Epidermal melanocyte (primary cell): ENCODE results near the gene COX7A1.
"Not testable (repeated sequence)": the region's sequence is repeated elsewhere in the genome, so short reads cannot be mapped to it uniquely, and the experiment has no call there.

Source experiments
- DNase-seq: peaks from one replicate; pipeline ENCODE4 v3.0.0; 2011; ENCODE audit warnings: low spot score; ENCODE audit not compliant: insufficient read length

Gene COX7A1

DNA sequence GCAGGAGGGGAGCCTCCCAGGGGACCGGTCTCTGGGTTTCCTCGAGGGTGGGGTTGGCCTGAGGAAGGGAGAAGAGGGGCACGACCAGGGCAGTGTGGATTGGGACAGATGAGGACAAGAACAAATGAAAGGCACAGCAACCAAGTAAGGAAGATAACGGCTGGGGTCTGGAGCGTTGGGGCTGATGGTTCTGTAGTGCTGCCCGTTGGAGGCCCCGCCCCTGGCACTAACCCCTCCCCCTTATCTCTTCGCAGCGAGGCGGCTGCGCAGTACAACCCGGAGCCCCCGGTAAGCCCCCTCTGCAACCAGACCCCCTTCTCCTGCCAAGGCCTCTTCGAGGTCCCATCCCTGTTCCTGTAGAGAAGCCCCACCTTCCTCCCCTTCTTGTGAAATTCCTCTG, 10.2 kb downstream of the COX7A1 start:
- no peak for DNase-seq

DNA sequence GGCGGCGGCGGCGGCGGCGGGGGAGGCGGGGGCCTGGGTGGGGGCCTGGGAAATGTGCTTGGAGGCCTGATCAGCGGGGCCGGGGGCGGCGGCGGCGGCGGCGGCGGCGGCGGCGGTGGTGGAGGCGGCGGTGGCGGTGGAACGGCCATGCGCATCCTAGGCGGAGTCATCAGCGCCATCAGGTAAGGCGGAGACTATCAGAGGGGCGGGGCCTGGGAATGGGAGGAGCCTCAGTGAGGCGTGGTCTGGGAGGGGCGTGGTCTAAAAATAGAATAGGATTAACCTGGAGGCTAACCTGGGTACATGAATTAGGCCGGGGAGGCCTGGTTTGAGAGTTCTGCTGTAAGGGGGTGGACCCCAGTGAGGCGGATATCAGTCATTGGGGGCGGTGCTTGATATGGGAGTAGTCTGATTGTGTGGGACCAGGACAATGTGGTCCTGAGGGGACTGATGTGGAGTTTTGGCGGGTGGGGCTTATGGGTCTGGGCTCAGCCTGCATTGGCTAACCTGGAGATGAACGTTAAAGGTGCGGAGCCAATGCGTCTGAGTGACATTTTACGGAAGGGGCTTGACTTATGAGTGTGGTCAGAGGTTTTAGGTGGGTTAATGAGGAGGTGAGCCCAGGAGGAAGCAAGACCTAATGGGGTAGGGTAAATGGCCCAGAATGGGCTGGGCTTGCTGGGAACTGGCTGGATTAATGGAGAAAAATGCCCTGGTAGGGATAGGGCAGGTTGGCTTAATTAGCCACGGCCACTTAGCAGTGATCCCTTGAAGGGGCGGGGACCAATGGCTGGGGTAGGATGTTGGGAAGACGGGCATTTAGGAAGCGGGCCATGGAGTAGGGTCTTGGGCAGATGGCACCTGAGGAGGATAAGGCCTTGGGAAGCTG, 11.0 kb downstream of the COX7A1 start:
- peak; percentile 97 for DNase-seq

DNA sequence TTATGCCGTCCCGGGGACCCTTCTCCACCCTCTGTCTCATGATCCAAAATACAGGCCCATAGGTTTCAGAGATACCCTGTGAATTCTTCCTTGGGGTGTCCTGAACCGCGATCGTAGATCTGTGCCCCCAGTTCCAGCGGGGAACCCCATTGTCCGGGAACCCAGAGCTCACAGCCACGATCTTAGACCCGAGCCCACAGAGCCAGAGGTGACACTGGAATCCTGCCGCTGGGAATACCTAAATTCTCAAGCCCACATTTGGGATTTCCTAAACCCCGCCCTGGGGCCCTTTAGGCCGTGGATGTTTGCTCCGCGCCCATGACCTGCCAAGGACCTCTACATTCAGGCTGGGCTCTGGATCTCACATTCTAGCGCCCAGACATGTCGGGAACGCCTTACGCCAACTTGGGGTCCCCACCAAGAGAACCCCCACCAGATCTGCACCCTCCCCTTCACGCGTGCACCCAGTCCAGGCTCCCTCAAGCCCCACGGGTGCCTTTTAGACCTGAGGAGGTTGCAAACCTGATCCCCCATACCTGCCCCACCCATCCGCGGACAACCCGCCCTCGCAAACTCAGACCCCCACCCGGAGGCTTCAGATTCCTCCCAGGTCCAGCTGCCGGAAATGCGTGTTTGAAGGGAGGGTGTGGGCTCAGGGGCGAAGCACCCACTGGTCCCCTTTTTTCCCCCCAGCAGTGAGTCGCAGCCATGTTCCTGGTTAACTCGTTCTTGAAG, 11.8 kb downstream of the COX7A1 start:
- peak; percentile 45 for DNase-seq

DNA sequence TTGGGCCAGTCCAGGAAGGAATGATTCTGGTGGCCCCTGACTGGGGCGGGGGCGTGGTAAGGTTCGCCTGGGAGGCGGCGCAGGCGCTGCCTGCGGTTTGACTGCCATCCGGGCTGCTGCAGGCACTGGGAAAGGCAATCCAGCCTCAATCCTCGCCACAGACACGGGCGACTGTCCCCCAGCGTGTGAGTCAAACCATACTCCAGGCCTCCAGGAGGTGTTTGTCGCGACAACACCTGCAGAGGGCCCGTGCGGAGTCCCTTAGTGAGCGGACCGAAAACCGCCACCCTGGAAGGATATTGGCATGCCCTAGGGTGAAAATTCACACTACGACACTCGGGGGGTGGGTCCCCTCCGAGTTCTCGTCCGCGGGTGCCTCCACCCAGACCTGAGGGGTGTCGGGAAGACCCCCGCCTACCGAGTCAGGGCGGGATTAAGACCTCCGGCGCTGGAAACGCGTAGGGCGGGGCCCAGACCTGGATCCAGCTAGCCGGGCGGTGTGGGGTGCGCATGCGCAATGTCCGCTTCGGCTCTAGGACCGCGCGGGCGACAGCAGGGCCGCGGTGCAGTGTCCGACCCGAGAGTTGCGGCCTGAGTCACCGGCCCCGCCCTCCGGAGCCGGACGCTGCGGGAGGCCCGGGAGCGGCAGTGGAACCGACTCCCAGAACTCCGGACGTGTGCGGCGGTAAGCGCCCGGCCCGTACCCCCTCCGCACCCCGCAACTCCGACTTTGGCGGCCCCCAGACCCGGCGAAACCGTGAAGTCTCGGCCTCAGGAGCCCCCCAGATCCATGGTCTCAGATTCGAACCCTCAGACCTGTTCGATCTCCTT, 12.6 kb downstream of the COX7A1 start, which contains the start of gene CAPNS1:
TSS of gene CAPNS1 (plus strand) at position 594 of the 831 bp plus-strand sequence. CDS start 946 bp downstream, outside the sequence.
- peak; percentile 96 for DNase-seq

DNA sequence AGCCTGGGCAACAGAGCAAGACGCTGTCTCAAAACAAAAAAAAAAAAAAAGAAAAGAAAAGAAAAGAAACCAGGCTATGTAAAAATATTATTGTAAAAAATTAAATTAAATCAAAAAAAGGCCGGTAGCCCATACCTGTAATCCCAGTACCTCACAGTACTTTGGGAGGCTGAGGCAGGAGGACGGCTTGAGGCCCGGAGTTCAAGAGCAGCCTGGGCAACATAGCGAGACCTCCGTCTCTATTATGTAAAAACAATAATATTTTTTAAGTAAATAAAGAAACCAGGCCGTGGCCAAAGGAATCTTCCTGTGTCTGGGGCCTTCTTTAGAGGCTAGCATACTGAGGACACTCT, 13.2 kb downstream of the COX7A1 start:
- DNase-seq, result no peak

DNA sequence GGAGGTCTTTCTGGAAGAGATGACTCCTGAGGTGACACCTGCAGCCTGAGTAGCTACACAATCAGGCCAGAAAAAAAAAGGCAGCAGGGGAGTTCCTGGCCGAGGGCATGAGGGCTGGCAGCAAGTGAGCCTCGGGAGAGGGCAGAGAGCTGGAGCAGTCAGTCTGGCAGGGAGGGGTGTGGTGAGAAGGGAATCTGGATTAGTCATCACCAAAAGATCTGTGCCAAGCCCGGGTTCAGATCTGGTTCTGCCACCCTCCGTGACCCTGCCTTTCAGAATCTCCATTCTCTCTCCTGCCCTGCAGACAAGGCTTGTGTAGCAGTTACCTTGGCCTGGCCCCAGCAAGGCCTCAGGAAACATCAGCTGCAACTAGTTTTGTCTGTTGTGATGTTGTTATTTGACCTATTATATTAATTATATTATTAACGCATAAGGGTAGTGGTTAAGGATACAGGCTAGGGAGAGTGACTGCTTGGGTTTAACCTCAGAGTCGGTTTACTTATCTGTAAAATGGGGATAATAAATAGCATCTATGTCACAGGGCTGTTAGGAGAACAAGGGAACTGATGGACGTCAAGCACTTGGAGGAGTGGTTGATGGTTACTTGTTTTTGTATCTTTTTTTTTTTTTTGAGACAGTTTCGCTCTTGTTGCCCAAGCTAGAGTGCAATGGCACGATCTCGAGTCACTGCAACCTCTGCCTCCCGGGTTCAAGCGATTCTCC, 15.1 kb downstream of the COX7A1 start:
- DNase-seq, result no peak

DNA sequence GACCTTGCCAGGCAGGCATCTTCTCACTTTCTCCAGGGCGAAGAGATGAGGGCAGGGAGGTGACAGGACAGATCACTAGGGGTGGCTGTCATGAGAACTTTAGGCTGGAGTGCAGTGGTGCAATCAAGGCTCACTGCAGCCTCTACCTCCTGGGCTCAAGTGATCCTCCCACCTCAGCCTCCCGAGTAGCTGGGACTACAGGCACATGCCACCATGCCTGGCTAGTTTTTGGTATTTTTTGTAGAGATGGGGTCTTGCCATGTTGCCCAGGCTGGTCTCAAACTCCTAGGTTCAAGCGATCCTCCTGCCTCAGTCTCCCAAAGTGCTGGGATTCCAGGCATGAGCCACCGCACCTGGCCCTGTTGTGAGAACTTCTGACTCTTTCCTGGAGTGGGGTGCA, 17.4 kb downstream of the COX7A1 start:
- not testable (repeated sequence) for DNase-seq

DNA sequence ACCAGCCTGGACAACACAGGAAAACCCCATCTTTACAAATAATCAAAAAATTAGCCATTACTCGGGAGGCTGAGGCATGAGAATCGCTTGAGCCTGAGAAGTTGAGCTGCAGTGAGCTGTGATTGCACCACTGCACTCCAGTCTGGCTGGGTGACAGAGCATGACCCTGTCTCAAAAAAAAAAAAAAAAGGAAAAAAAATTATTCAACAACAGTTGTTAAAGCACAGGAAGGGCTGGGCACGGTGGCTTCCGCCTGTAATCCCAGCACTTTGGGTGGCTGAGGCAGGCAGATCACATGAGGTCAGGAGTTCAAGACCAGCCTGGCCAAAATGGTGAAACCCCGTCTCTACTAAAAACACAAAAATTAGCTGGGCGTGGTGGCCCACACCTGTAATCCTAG, 21.0 kb downstream of the COX7A1 start:
- DNase-seq, result not testable (repeated sequence)

DNA sequence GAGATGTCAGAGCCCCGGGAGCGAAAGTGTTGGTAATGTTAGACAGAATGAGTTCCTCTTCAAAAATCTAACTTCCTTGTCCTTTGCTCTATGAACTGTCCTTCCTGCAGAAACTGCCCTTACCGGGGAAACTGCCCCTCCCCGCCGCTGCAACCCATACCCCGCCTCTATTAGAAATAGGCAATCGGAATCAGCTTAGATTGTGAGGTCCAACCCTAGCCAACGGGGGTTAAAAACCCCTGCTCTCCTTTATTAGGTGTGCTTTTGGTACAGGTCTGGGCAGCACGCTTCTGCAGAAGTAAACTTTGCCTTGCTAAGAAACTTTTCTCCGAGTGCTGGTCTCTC, 23.9 kb downstream of the COX7A1 start:
- DNase-seq, result no peak

DNA sequence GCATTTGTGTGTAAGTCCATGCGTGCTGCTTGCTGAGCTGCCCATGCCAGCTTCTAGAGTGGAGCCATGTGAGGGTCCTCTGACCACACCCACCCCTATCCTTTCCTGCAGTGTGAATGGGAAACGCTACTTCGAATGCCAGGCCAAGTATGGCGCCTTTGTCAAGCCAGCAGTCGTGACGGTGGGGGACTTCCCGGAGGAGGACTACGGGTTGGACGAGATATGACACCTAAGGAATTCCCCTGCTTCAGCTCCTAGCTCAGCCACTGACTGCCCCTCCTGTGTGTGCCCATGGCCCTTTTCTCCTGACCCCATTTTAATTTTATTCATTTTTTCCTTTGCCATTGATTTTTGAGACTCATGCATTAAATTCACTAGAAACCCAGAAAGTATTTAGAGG, 26.7 kb downstream of the COX7A1 start:
- DNase-seq, result no peak

DNA sequence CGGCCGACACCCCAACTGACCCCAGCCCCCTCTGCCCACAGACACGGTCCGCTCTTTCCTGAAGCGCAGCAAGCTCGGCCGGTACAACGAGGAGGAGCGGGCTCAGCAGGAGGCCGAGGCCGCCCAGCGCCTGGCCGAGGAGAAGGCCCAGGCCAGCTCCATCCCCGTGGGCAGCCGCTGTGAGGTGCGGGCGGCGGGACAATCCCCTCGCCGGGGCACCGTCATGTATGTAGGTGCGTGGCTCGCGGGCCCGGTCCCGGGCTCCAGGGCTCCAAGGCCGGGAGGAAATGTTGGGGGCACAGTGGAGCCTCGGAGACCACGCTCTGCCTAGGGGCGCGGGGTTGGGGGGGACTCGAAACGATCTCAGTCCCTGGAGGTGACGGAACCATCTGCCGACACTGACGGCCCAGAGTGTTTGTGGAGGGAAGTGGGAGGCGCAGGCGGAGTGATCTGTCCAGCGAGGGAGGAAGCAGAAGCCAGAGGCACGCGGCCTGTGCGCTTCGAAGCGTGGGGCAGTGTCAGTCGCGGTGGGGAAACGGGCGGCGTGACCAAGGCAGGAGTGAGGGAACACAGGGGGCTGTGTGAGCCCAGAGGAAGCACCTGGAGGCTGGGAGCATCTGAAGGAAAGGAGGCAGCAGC, 30.6 kb downstream of the COX7A1 start:
- DNase-seq, result no peak

DNA sequence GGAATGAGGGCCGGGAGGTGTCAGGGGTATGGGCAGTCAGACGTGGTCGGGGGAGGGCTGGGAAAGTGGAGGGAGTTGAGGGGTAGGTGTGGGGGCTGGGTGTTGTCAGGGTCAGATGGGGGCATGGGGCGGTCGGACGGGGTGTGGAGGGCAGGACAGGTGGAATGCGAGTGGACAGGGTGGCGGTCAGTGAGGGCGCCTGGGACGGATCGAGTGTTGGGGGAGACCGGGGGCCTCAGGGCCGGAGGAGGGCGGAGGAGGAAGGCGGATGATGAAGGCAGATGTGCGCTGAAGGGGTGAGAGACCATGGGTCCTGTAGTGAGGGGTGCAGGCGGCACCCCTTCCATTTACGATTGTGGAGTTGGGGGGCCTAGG, 31.3 kb downstream of the COX7A1 start:
- no peak for DNase-seq

DNA sequence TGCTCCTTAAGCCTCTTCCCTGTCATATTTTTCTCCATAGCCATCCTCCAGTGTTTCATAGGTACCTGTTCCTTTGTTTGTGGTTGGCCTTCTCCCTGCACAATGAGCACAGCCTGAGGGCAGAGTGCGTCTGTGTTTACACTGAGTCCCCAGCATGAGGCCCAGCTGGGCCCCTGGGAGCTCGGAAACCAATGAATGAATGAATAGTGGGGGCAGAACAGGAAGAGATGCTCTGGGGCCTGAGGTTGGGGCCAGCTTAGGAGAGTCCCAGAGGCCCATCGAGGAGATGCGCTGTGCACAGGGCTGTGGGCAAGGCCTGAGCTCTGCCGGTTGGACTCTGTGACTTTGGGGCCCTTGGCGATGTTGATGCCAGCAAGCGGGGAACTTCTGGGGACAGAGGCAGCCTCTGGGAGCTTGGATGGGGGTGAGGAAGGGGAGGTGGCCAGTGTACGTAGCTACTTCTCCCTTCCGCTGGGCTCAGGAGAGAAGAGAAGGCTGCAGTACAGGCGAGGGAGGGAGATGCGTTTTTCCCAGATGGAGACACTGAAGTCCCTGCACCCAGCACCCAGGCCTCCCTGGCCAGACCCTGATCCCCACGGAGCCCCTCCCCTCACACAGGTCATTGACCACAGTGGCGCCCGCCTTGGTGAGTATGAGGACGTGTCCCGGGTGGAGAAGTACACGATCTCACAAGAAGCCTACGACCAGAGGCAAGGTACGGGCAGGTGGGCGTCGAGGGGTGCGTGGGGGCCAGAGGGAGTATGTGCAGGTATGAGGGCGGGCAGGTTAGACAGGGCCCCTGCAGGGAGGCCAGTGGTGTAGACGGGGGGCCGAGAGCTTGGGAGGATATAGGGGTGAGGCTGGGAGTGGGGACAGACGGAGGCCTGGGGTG, 31.9 kb downstream of the COX7A1 start:
- DNase-seq, result no peak

DNA sequence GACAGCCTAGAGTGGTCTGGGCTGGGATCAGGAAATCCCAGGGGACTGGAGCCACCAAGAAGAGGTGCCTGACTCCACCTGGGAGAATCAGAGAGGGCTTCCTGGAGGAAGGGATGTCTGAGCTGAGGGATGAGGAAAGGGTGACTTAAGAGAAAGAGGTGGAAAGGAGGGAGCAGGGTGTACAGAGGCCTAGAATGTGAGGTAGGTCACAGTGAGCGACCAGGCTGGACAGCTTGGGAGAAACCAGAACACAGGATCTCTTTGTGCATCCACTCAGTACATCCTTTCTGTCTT, 36.0 kb downstream of the COX7A1 start:
- no peak for DNase-seq

DNA sequence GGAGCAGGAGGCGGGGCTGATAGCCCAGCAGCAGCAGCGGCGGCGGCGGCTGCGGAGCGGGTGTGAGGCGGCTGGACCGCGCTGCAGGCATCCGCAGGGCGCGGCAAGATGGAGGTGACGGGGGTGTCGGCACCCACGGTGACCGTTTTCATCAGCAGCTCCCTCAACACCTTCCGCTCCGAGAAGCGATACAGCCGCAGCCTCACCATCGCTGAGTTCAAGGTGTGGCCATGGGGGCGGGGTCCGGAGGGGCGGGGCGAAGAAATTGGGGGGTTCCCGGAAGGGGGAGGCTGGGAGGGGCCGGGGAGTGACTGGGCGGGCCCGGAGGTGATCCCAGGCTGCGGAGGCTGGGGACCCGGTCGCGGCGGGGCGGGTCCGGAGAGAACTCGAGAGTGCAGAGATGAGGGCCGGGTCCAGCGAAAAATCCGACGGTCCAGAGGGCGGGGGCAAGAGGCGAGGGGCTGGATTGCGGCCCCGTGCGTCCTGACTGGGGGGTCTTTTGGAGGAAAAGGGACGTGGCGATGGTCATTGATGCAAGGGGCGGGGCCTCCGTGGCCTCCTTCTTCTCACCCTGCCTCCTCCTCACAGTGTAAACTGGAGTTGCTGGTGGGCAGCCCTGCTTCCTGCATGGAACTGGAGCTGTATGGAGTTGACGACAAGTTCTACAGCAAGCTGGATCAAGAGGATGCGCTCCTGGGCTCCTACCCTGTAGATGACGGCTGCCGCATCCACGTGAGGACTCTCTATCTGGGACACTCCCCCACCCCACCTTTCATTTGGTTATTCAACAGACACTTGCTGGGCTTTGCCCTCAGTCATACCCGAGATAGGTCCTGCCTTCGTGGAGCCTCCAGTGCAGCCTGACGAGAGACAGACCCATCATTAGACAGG, 36.5 kb downstream of the COX7A1 start, which contains the start of gene TBCB:
TSS of gene TBCB (plus strand) at position 16 of the 891 bp plus-strand sequence. CDS start at position 109, 93 bp downstream.
- peak; percentile 67 for DNase-seq

DNA sequence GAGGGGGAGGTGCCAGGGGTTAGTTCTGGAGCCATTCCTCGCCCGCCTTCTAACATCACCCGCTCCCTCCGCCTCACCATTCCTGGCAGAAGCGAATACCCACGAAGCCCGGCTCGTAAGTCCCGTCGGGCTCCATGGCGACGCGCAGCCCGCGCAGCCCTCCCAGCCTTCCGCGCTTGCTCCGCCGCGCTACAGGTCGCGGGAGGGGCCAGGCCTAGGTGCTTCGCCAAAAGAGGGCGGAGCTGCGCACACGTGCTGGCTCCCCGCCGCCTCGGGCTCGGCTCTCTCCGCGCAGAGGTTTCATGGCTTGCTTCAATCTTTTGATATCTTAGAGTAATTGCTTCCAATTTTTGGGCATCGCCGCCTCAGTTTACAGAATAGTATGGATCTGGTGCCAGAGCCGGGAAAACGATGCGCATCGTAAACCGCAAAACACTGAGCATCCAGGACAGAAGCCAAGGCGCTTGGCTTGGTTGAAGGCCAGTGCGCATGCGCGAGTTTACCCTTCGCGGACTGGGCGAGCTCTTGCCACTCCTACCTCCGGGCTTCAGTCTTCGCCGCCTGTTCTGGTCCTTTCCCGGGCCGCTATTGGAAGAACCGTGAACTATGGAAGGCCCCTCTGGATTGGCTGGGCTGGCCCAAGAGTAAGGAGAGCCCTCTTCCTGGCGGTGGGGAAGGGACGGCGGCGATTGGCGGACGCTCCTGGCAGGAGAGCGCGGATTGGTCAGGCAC, 37.4 kb downstream of the COX7A1 start, which contains the start of gene POLR2I:
TSS of gene POLR2I (minus strand) at position 155 of the 732 bp plus-strand sequence. CDS start at position 136, 19 bp downstream.
- DNase-seq, result peak; percentile 97

DNA sequence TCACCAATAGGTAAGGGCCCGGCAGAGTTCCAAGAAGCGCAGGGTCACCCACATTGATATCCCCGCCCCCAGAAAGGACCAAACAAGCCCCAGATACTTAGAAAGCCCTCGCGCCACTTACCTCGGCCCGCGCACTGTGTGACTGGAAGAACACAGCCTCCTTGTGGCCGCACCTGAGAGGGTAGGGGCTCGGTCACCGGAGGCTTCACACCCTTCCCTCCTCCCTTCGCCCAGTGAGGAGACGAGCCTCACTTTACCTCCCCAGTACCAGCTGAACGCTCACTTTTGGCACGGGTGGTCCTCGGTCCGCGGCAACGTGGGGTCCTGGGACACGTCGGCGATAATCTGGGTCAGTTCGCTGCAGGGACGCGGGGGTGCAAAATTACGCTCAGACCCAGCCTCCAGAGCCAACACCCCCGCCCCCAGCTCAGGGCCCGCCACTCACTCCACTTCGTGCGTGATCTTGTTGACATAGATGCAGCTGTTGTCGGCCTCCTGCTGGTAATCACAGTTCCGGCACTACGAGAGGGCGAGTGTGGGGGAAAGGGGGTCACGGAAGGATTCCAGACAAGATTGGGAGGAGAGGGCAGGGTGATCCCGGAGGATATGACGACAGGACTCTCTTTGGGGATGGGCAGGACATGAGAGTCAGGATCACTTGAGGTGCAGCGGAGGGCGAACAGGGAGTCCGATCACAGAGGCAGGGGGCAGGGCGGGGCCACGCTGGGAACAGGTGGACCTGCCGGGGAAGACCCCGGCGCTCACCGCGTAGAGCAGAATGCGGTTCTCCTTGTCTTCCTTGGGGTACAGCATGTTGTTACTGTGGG, 38.1 kb downstream of the COX7A1 start:
- DNase-seq, result no peak
